HT-29 (cell line): ENCODE measurements around the gene IL21. TPM values are rescaled to one million over a fixed set of nuclear protein-coding genes. Genes with fewer than 3 reads are reported as not detected.
"Not testable (repeated sequence)": the region's sequence is repeated elsewhere in the genome, so short reads cannot be mapped to it uniquely, and the experiment has no call there.

Source experiments
- DNase-seq: peaks from one replicate; pipeline ENCODE4 v3.0.0-alpha.2; 2015; ENCODE audit warnings: low spot score
- total RNA-seq: library from RNA; depleted of rRNA; stranded (reverse); fragments of >200 nt; shearing (Covaris generic); gene quantifications from 2 replicates; pipeline ENCODE4 v1.2.3, GENCODE V29; 2014; rRNA removed

Gene IL21
- total RNA-seq = not detected in 2 replicates

GRCh38 chr4:122621016-122621507 is at the start of gene IL21:
TSS of gene IL21 (minus strand) at chr4:122621066. CDS start at chr4:122621011, 55 bp downstream.
- no peak for DNase-seq

- no peak for DNase-seq
Observed at GRCh38 chr4:122669911-122670738, 49.3 kb upstream of the IL21 start.

GRCh38 chr4:122668241-122668640 is 47.4 kb upstream of the IL21 start:
- no peak for DNase-seq

GRCh38 chr4:122666527-122667245 is 45.8 kb upstream of the IL21 start:
- peak; percentile 17 for DNase-seq

GRCh38 chr4:122665161-122665929 is 44.5 kb upstream of the IL21 start:
- no peak for DNase-seq

- DNase-seq = no peak
Observed at GRCh38 chr4:122663814-122664610, 43.1 kb upstream of the IL21 start.

GRCh38 chr4:122663291-122663690 is 42.4 kb upstream of the IL21 start:
- DNase-seq = no peak

GRCh38 chr4:122662701-122663100 is 41.8 kb upstream of the IL21 start:
- DNase-seq = no peak

GRCh38 chr4:122661176-122662160 is 40.6 kb upstream of the IL21 start:
- DNase-seq = no peak

- DNase-seq = no peak
Observed at GRCh38 chr4:122658818-122659295, 38.0 kb upstream of the IL21 start.

GRCh38 chr4:122658377-122658776 is 37.5 kb upstream of the IL21 start:
- DNase-seq = no peak

GRCh38 chr4:122657553-122657952 is 36.7 kb upstream of the IL21 start:
- DNase-seq = no peak

- not testable (repeated sequence) for DNase-seq
Observed at GRCh38 chr4:122656583-122656982, 35.7 kb upstream of the IL21 start.

GRCh38 chr4:122652379-122652778 is 31.5 kb upstream of the IL21 start:
- peak; percentile 25 for DNase-seq

- no peak for DNase-seq
Observed at GRCh38 chr4:122650148-122650547, 29.3 kb upstream of the IL21 start.

- DNase-seq = no peak
Observed at GRCh38 chr4:122647656-122648055, 26.8 kb upstream of the IL21 start.

- DNase-seq = no peak
Observed at GRCh38 chr4:122643257-122643656, 22.4 kb upstream of the IL21 start.

- DNase-seq = peak; percentile 32
Observed at GRCh38 chr4:122639181-122639580, 18.3 kb upstream of the IL21 start.

GRCh38 chr4:122636697-122637096 is 15.8 kb upstream of the IL21 start:
- no peak for DNase-seq

- no peak for DNase-seq
Observed at GRCh38 chr4:122635205-122635604, 14.3 kb upstream of the IL21 start.
